Activated CD4-positive, alpha-beta T cell treated with anti-CD3 and anti-CD28 coated beads, Interleukin-2, amount 10 ng/mL, durations not matched to agents 7 days and 5 days (primary cell): ENCODE results near the gene LSM2. TPM values are rescaled to one million over a fixed set of nuclear protein-coding genes. Genes with fewer than 3 reads are reported as not detected.

Experiments
- CTCF ChIA-PET: fragments of 350-600 bp; sonication (Branson Sonifier 250); formaldehyde crosslinking; loops from one replicate; lab custom pipeline; 2021; ENCODE audit warnings: antibody characterized with exemption; lab: Charles Lee
- POLR2A ChIA-PET: fragments of 350-600 bp; sonication (Branson Sonifier 250); formaldehyde crosslinking; loops from one replicate; lab custom pipeline; 2021; ENCODE audit warnings: antibody characterized with exemption; lab: Charles Lee
- DNase-seq: peaks from one replicate; pipeline ENCODE4 v3.0.0-alpha.2; 2020
- H3K27ac Mint-ChIP-seq: one replicate; pipeline ENCODE4 v1.8.0; 2021; ENCODE audit warnings: mild to moderate bottlenecking, moderate library complexity, mixed read lengths
- H3K27me3 Mint-ChIP-seq: one replicate; pipeline ENCODE4 v1.8.0; 2021; ENCODE audit warnings: mixed read lengths
- H3K36me3 Mint-ChIP-seq: one replicate; pipeline ENCODE4 v1.8.0; 2021; ENCODE audit warnings: low read depth, mixed read lengths
- H3K4me1 Mint-ChIP-seq: one replicate; pipeline ENCODE4 v1.8.0; 2021; ENCODE audit warnings: mixed read lengths
- H3K4me3 Mint-ChIP-seq: one replicate; pipeline ENCODE4 v1.8.0; 2021; ENCODE audit warnings: mild to moderate bottlenecking, moderate library complexity, mixed read lengths
- H3K9me3 Mint-ChIP-seq: one replicate; pipeline ENCODE4 v1.8.0; 2021; ENCODE audit warnings: mixed read lengths
- total RNA-seq, 2 experiments: library from RNA; stranded (reverse); gene quantifications; one replicate each; pipeline ENCODE4 v1.2.3, GENCODE V29; 2021

The LSM2 gene
- total RNA-seq, 2 experiments from 2014 or later: 103 to 109 TPM

- peaks cover 36% of the 10 kb centered on the region for H3K4me1 Mint-ChIP-seq
- POLR2A ChIA-PET: interaction anchor here (0.7 kb wide), 1 partner anchor 119 kb away, joined by 3 read pairs; no protein-coding TSS in a partner anchor
These were observed 30.0 kb upstream of the LSM2 start for GRCh38 chr6:31836474-31837368.

GRCh38 chr6:31836047-31836473 lies 29.3 kb upstream of the LSM2 start:
- POLR2A ChIA-PET: no interaction called here

More at GRCh38 chr6:31836474-31837368, 30.0 kb upstream of the LSM2 start:
- Mint-ChIP-seq H3K4me3 (peak overlapping the region; percentile 97), H3K27me3 (no peaks in the 10 kb centered on the region), H3K36me3 (peaks cover 55% of the 10 kb centered on the region), H3K9me3 (no peaks in the 10 kb centered on the region), H3K27ac (peak overlapping the region; percentile 97)
- DNase-seq: no peak
- CTCF ChIA-PET: interaction anchor here (0.6 to 3.0 kb wide), 4 partner anchors 7 to 28 kb away, joined by 3 to 8 read pairs (median 4); partner anchors contain the start of genes HSPA1A, HSPA1L and NEU1

GRCh38 chr6:31834367-31835250 lies 27.8 kb upstream of the LSM2 start:
- Mint-ChIP-seq H3K27me3 (no peaks in the 10 kb centered on the region), H3K36me3 (peaks cover 53% of the 10 kb centered on the region), H3K27ac (peak overlapping the region; percentile 97), H3K4me1 (peaks cover 45% of the 10 kb centered on the region), H3K9me3 (no peaks in the 10 kb centered on the region), H3K4me3 (peak overlapping the region; percentile 97)
- peak; percentile 80 for DNase-seq
- POLR2A ChIA-PET: interaction anchor here (1.1 kb wide), 1 partner anchor 95 kb away, joined by 7 read pairs; the partner anchor contains the start of gene MSH5
- CTCF ChIA-PET: interaction anchor here (0.6 to 2.1 kb wide), 6 partner anchors 9 to 108 kb away, joined by 3 to 5 read pairs (median 4); no protein-coding TSS in a partner anchor

More at GRCh38 chr6:31836047-31836473, 29.3 kb upstream of the LSM2 start:
- Mint-ChIP-seq H3K4me1 (peaks cover 42% of the 10 kb centered on the region), H3K9me3 (no peaks in the 10 kb centered on the region), H3K27me3 (no peaks in the 10 kb centered on the region), H3K36me3 (peaks cover 53% of the 10 kb centered on the region), H3K27ac (peak overlapping the region; percentile 97), H3K4me3 (peak overlapping the region; percentile 97)
- DNase-seq: no peak
- CTCF ChIA-PET: interaction anchor here (0.6 to 2.1 kb wide), 4 partner anchors 8 to 98 kb away, joined by 3 to 5 read pairs (median 4); no protein-coding TSS in a partner anchor

GRCh38 chr6:31831350-31832215 lies 24.8 kb upstream of the LSM2 start:
- H3K4me3 Mint-ChIP-seq: peak overlapping the region; percentile 97
- no peak for DNase-seq
- peak overlapping the region; percentile 19 for H3K27ac Mint-ChIP-seq
- ChIA-PET CTCF (interaction anchor here (0.6 to 2.6 kb wide), 10 partner anchors 12 to 530 kb away, joined by 3 to 14 read pairs (median 6); partner anchors contain the start of genes BAG6, MSH5 and VARS1), POLR2A (interaction anchor here (0.7 kb wide), 2 partner anchors 140 to 1791 kb away, joined by 3 read pairs; no protein-coding TSS in a partner anchor)
- H3K9me3 Mint-ChIP-seq: no peaks in the 10 kb centered on the region
- H3K36me3 Mint-ChIP-seq: peaks cover 27% of the 10 kb centered on the region
- no peaks in the 10 kb centered on the region for H3K27me3 Mint-ChIP-seq
- peaks cover 31% of the 10 kb centered on the region for H3K4me1 Mint-ChIP-seq

- H3K36me3 Mint-ChIP-seq: peaks cover 20% of the 10 kb centered on the region
- DNase-seq: no peak
- H3K4me3 Mint-ChIP-seq: peak overlapping the region; percentile 97
- no peaks in the 10 kb centered on the region for H3K27me3 Mint-ChIP-seq
- H3K27ac Mint-ChIP-seq: peak overlapping the region; percentile 89
- POLR2A ChIA-PET: interaction anchor here (0.7 to 1.3 kb wide), 3 partner anchors 141 to 1791 kb away, joined by 3 read pairs; partner anchors contain the start of gene TNF
- CTCF ChIA-PET: interaction anchor here (0.6 to 2.6 kb wide), 13 partner anchors 10 to 531 kb away, joined by 3 to 14 read pairs (median 5); partner anchors contain the start of genes BAG6, LY6G5C, MSH5 and VARS1
- H3K9me3 Mint-ChIP-seq: no peaks in the 10 kb centered on the region
- H3K4me1 Mint-ChIP-seq: peaks cover 31% of the 10 kb centered on the region
These were observed 24.1 kb upstream of the LSM2 start for GRCh38 chr6:31830886-31831335.

GRCh38 chr6:31829633-31830283 lies 23.0 kb upstream of the LSM2 start:
- Mint-ChIP-seq H3K4me1 (peaks cover 40% of the 10 kb centered on the region), H3K4me3 (peak overlapping the region; percentile 97), H3K27ac (peak overlapping the region; percentile 89), H3K27me3 (no peaks in the 10 kb centered on the region), H3K36me3 (peaks cover 13% of the 10 kb centered on the region), H3K9me3 (no peaks in the 10 kb centered on the region)
- ChIA-PET CTCF (interaction anchor here (0.6 to 2.6 kb wide), 20 partner anchors 9 to 413 kb away, joined by 3 to 14 read pairs (median 4); partner anchors contain the start of genes ABHD16A, BAG6, LY6G5C and MPIG6B), POLR2A (interaction anchor here (1.3 kb wide), 1 partner anchor 255 kb away, joined by 3 read pairs; the partner anchor contains the start of gene TNF)
- DNase-seq: no peak

- H3K4me3 Mint-ChIP-seq: peak within 1 kb of the TSS; percentile 86
- CTCF ChIA-PET: interaction anchor here (0.6 to 1.2 kb wide), 5 partner anchors 40 to 281 kb away, joined by 3 to 5 read pairs (median 3); partner anchors contain the start of gene ATP6V1G2
These were observed 20.7 kb upstream of the LSM2 start, which contains the start of gene HSPA1B for GRCh38 chr6:31827286-31828079. Gene HSPA1B (plus strand): TSS chr6:31827738. CDS start chr6:31827951, 213 bp downstream.

GRCh38 chr6:31826793-31827285 lies 20.1 kb upstream of the LSM2 start:
- no peak for DNase-seq
- no peaks in the 10 kb centered on the region for H3K9me3 Mint-ChIP-seq
- H3K27ac Mint-ChIP-seq: peak overlapping the region; percentile 96
- peaks cover 12% of the 10 kb centered on the region for H3K36me3 Mint-ChIP-seq
- H3K4me1 Mint-ChIP-seq: peaks cover 58% of the 10 kb centered on the region
- ChIA-PET POLR2A (interaction anchor here (0.6 to 2.4 kb wide), 4 partner anchors 28 to 257 kb away, joined by 3 to 9 read pairs (median 3); partner anchors contain the start of genes CLIC1 and GPANK1), CTCF (interaction anchor here (0.8 to 1.2 kb wide), 4 partner anchors 12 to 281 kb away, joined by 3 read pairs; partner anchors contain the start of genes ATP6V1G2, HSPA1L and NEU1)
- peak overlapping the region; percentile 86 for H3K4me3 Mint-ChIP-seq
- H3K27me3 Mint-ChIP-seq: no peaks in the 10 kb centered on the region

More at GRCh38 chr6:31827286-31828079, 20.7 kb upstream of the LSM2 start, which contains the start of gene HSPA1B:
- Mint-ChIP-seq H3K27me3 (no peaks in the 10 kb centered on the region), H3K4me1 (peaks cover 53% of the 10 kb centered on the region), H3K27ac (peak within 1 kb of the TSS; percentile 96), H3K36me3 (peaks cover 12% of the 10 kb centered on the region), H3K9me3 (no peaks in the 10 kb centered on the region)
- POLR2A ChIA-PET: interaction anchor here (0.6 to 2.4 kb wide), 6 partner anchors 29 to 257 kb away, joined by 3 to 9 read pairs (median 3); partner anchors contain the start of genes CLIC1 and GPANK1
- DNase-seq: peak; percentile 97

GRCh38 chr6:31825553-31825952 lies 18.8 kb upstream of the LSM2 start:
- Mint-ChIP-seq H3K27me3 (no peaks in the 10 kb centered on the region), H3K4me3 (peak overlapping the region; percentile 86), H3K36me3 (peaks cover 6% of the 10 kb centered on the region), H3K27ac (peak overlapping the region; percentile 96), H3K9me3 (no peaks in the 10 kb centered on the region), H3K4me1 (peaks cover 51% of the 10 kb centered on the region)
- ChIA-PET POLR2A (no interaction called here), CTCF (interaction anchor here (0.6 to 1.2 kb wide), 2 partner anchors 37 to 74 kb away, joined by 3 read pairs; partner anchors contain the start of gene NEU1)
- no peak for DNase-seq
